ENCODE measurements around the gene TRIM62.

Gene TRIM62

DNA sequence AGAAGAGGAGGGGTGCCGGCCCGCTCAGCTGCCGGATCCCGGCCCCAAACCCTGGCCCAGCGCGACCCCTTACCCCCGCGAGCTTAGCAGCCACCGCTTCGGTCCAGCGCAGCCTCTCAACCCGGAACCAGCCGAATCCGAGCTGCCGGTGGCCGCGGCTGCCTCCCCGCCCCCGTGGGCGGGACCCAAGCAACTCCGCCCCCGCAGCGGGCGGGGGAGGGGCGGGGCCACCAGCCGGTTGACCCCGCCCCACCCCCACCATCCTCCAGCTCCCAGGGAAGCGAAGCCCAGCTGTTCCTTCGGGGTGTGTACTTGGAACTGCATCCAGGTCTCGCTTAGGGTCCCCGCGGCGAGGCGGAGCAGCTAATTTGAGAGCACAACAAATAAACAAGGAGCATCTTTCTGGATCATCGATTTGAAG is at the start of gene TRIM62:
TSS of gene TRIM62 (minus strand) at position 123 of the 421 bp plus-strand sequence. CDS start 611 bp downstream, outside the sequence.
- peak; percentile 72 for DNase-seq (ENCODE audit: low spot score)

DNA sequence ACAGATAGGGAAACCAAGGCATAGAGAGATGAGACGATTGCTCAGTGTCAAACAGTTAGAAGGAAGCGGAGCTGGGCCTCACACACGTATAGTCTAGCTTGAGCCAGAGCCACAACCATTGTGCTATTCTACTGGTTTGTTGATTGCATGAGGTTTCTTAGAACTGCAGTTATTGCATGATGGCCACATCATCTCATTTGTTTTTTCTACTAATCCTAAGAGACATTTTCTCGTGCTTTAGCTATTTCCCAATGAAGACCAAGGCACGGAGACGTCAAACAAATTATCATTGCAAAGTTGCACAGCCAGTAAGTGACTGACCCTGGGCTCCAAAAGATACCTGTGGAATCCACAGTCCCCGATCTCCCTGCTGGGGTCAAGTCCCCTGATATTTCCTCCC is 49.3 kb upstream of the TRIM62 start:
- DNase-seq (ENCODE audit: low spot score): no peak

DNA sequence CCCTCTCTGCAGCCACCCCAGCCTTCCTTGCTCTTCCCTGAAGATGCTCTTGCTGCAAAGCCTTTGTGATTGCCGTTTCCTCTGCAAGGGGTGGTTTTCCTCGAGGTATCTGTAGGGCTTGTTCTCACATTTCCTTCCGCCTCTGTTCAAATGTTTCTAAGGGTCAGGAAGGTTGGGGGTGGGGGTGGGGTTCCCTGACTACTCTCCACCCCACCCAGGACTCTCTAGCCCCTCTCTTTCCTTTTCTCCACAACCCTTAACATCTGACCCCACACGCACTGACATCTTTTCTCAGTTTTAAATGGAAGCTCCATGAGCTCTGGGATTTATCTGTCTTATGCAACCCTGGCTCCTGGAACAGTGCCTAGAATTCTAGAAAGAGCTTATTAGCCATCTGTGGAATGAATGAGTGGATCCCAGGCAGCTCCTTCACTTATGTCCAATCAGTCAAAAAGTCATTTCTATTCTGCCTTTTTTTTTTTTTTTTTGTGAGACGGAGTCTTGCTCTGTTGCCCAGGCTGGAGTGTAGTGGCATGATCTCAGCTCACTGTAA is 47.2 kb upstream of the TRIM62 start:
- no peak for DNase-seq (ENCODE audit: low spot score)

DNA sequence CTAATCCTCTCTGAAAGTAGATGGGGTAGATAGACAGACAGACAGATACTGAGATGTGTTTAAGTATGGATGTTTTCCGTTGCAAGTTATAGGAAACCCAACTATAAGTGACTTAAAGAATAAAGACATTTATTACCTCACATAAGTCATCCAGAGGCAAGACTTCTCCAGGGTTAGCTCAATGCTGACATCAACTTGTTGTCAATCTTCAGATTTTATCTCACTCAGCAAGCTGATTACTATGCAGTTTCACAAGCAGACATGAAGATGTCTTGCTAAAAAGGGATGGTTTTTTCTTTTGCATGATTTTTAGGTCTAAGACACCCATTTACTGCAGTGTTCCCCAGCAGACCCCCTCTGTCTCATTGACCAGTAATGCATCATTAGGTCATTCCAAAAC is 43.7 kb upstream of the TRIM62 start:
- DNase-seq (ENCODE audit: low spot score): no peak

DNA sequence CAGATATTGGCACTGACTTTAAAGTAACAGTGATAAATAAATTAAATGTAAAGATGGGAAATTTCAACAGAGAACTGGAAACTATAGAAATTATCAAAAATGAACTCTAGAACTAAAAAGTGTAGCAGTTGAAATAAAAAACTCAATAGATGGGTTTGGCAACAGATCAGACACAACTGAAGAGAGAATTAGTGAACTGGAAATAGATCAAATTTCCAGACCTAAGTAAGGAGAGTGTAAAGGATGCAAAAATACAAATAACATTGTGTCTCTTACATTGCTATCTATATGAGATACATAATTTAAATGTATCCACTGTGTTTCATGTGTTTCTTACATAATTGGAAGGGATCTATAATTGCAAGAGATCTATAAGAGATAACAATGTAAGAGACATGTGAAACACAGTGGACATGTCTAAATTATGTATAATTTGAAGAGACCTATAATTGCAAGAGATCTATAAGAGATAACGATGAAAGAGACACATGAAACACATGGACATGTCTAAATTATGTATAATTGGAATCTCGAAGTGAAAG is 42.4 kb upstream of the TRIM62 start:
- no peak for DNase-seq (ENCODE audit: low spot score)

DNA sequence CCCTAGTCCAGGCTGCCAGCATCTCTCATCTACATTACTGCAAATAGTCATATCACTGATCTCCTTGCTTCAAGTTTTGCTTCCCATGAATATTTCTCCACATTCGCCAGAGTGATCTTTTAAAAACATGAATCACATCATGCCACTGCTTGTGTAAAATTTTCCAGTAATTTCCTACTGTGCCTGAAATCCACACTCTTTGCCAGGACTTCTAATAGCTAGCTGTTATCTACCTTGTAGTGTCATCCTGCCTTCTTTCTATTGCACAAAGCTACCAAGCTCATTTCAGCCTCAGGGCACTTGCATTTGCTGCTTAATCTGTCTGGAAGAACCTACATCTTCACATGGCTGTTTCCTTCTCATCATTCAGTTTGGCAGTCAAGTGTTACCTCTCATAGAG is 40.5 kb upstream of the TRIM62 start:
- no peak for DNase-seq (ENCODE audit: low spot score)

DNA sequence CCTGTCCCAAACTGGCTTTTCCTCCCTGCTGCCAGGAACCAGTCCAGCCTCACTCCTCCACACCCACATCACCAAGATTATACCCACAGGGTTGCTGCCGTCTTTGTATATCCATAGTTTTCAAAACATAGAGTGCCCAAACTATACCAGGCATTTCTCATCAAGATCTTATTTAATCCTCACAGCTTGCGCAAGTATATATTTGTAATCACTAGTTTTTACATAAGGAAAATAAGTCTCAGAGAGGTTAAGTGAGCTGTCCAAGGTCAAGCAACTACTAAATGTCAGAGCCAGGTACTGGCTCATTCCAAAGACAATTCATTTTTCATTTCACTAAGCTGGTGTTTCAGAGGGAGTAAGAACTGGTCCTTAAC is 39.5 kb upstream of the TRIM62 start:
- DNase-seq (ENCODE audit: low spot score): no peak

DNA sequence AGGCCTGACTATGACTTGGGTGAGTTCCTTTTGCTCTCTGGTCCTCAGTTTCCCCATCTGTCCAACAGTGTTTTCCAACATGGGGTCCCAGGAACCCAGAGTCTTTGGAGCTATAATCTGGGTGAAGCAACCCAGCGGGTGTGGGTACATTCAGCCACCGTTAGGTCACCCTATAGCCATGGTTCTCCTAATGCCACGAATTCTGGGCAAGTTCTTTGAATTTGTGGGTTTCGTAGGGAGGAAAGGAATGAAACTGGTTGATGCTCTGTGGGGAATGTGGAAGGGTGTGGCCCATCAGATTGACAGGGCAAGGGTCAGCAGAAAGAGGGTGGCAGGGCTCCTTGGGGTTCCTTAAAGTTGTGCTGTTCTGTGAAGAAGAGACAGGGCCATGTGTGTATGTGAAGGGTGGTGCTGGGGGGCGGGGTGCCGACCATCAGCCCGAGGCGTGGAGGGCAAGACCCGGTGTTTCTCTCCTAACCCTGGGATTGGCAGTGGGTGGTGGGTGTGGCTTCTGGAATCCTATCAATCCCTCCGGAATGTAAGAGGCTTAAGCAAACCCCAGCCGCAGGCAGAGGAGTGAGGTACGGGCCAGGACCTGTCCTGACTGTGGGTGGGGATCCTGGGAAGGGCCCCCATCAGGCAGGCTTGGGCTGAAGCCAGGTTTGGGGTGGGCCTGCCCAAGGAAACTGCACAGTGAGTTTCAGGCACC is 39.0 kb upstream of the TRIM62 start:
- DNase-seq (ENCODE audit: low spot score): no peak

DNA sequence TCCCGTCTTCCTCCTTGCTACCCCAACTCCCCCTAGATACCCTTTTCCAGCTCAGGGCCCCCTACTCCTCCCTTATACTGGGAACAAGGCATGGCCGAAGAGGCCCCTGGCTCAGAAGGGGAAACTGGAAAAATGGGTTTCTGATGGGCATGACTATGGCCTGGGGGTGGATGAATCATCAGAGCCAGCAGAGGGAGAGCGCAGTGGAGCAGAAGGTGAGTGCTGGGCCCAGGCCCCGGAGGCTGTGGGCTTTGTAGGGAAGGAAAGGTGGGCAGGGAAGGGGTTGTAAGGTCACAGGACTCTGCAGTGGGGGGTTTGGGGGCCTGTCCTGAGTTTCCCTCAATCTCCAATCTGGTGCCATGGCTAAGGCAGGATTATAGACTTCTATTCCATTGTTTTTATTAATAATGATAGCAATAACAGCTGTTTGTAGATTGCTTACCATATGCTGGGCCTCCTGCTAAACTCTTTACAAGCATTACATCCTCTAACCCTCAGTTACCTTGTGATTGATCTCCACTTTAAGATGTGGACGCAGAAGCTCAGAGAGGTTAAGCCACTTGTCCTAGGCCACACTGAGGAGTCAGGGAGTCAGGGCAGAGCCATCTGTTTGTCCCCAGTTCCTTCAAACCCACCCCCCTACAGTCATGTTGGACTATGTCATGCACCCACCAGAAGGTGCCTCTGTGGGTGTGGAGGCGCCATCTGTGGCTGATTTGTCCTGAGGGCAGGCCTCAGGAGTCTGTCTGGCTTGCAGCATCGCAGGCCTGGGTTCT is 38.2 kb upstream of the TRIM62 start:
- no peak for DNase-seq (ENCODE audit: low spot score)

DNA sequence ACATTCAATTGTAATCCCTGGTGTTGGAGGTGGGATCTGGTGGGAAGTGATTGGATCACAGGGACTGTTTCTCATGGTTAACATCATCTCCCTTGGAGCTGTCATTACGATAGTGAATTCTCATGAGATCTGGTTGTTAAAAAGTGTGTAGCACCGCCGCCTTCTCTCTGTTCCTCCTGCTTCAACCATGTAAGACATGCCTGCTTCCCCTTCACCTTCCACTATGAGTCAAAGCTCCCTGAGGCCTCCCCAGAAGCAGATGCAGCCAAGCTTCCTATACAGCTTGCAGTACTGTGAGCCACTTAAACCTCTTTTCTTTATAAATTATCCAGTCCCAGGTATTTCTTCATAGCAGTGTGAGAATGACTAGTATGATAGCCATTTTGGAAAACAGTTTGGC is 30.1 kb upstream of the TRIM62 start:
- no peak for DNase-seq (ENCODE audit: low spot score)

DNA sequence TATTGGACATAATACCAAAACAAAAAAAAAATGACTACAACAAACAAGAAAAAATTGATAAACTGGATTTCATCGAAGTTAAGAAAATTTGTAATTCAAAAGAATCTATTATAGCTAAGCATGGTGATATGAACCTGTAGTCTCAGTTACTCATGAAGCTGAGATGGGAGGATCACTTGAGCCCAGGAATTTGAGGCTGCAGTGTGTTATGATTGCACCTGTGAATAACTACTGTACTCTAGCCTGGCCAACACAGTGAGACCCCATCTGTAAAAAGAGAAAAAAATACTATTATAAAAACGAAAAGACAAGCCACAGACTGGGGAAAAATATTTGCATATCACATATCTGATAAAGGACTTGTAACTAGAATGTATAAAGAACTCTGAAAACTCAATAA is 24.5 kb upstream of the TRIM62 start:
- DNase-seq (ENCODE audit: low spot score): no peak

DNA sequence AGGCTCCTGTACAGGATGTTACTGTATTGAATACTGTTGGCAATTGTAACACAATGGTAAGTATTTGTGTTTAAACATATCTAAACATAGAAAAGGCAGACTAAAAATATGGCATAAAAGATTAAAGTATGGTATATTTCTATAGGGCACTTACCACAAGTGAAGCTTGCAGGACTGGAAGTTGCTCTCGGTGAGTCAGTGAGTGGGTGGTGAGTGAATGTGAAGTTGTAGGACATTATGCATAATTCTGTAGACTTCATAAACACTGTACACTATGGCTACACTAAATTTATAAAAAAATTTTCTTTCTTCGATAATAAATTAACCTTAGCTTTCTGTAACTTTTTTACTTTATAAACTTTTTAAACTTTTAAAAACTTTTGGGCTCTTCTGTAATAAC is 13.7 kb upstream of the TRIM62 start:
- no peak for DNase-seq (ENCODE audit: low spot score)

DNA sequence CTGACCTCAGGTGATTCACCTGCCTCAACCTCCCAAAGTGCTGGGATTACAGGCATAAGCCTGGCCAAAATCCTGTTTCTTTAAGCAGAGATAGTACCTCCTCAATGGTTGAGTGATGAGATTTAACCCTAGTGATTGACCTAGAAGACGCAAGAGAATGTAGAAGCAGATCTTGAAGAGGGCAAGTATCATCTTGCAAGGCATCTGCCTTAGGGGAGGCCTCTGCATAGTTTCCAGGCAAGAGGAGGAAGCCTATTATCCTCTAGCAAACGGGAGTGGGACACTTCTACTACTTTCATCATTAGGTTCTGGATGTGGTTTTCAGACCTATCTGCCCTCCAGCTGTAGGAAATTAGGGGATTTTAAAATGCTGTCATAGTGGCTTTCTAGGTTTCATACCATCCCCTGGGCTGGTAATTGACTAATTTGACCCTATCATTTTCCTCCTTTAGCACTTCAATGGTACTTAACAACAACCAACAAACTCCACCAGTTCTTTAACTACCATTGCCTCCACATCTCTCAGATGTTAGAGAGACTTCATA is 10.0 kb upstream of the TRIM62 start:
- no peak for DNase-seq (ENCODE audit: low spot score)

DNA sequence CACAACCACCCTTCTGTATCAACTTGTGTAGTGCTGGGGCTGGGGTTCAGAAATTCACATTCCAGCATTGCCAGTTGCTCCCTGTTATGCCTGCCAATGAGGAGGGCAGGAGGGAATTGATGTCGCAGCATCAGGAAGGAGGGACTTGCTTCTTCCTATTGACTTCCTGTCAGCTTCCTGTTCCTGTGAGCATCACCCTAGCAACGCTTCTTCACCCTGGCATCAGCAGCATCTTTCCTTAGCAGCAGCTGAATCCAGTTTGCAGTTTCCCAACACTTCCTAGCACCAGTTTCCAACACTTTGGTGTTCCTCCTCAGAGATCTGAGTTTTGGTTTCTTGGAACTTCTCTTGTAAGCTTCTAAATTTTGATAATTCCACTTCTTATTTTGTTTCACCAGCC is 8.9 kb upstream of the TRIM62 start:
- DNase-seq (ENCODE audit: low spot score): no peak

DNA sequence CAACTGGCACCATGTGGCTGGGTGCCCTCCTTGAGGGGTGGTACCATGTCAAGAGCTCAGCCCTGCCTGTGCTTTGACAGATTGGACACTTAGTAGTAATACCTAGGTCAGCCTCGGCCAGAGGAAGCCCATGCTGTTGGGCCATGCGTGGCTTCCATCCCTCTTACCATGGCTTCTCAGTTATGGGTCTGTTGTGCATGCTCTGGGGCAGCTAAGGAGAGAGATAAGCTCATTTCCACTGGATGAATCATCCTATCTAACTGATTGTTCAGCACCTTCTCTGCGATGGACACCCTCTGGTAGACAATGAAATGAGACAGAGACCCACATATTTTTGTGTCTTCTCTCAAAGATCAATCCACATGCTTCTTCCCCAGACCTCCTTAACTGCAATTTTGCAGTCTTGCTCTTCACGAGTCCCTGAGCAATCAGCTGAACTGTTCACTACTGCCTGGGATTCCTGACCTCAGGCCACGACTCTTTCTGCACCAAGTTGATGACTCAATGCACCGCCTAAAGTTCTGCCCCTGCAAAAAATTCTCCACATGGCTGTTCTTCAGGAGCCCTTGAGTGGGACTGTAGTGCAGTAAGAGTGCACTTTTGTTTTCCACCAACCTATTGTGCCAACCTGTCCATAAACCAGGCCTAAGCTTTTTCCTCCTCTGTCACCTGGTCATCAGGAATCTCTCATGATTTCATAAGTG is 6.9 kb upstream of the TRIM62 start:
- no peak for DNase-seq (ENCODE audit: low spot score)

DNA sequence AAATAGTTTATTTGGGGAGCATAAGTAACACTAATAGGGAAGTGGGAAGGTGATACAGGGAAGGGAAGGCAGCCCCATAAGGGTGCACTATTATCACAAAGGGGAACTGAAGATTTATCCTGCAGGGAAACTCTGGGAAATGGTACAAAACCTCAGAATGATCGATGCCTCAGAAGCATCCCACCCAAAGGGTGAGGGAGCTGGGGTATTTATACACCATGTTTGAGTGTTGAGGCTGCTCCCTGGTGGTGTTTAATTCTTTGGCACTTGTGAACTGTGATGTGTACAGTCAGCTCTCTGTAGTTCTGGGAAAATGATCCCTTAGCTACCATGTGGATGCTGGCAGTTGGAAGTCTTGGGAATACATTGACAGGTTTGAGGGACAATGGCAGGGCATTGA is 5.1 kb upstream of the TRIM62 start:
- DNase-seq (ENCODE audit: low spot score): no peak

DNA sequence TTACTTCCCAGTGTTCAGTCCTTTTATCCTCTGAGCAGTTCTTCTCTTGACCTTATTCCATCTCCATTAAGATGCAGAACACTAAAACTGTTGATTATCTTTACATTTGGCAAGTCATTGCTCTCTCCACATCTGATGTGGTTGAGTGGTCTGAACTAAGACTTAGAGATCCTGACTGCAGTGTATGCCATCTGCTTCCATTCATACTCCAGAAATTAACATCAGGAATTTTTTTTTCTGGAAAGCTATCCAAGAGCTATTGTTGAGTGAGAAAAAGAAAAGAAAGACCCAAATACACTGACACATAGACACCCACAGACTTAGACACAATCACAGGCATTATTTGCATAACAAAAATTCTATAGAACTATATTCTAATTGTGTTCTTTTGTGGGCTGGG is 3.7 kb upstream of the TRIM62 start:
- DNase-seq (ENCODE audit: low spot score): no peak

DNA sequence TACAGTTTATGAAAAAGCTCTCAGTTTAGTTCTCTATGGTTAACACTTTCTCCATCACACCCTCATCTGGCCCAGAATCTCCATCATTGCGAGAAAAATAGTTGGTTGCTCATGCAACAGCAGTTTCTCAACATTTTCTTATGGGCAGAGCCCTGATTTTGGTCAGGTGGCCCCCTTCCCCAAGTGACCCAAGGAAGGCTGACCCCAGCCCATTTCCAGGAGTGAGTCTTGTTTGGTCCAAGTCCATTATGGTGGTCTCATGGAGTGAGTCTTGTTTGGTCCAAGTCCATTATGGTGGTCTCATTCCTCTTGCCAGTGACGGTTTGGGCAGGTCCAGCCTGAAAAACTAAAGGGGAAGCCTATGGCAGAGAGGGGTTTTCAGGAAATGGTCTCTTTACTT is 1.5 kb upstream of the TRIM62 start:
- no peak for DNase-seq (ENCODE audit: low spot score)

DNA sequence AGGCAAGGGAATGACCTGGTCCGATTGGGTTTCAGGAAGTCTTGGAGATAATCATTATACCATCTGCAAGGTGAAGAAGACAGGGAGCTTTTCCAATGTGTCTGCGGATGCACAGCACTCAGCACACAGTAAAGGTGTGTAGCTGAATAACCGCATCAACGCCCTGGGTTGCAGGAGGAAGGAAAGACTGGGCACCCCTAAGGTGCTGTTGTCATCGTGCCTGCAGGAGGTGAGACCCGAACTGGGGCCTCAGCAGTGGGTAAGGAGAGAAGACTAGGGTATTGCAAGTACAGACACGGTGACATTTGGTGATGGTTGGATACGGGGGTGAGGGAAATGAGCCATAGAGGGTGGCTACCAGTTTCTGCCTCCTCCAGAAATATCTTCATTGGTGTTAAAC is 1.1 kb upstream of the TRIM62 start:
- DNase-seq (ENCODE audit: low spot score): no peak

DNA sequence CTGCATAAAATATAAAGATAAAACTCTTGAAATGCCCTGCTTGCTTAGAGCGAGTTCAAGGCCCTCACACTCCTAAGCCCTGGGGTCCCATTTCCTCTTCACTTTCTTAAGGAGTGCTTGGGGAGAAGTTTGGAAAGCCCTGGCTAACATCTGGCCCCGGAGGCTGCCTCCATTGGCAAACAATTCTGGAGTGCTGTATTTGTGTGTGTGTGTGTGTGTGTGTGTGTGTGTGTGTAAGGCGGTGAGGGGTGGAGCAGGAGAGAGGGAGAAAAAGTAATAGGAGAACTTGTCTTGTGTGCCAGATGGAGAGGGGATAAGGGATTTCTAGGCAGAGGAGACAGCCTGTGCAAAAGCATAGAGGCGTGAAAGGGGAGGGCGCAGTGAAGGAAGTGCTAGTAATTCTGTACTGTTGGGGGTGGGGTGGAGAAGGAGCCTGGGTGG is 578 bp upstream of the TRIM62 start:
- DNase-seq (ENCODE audit: low spot score): no peak

DNA sequence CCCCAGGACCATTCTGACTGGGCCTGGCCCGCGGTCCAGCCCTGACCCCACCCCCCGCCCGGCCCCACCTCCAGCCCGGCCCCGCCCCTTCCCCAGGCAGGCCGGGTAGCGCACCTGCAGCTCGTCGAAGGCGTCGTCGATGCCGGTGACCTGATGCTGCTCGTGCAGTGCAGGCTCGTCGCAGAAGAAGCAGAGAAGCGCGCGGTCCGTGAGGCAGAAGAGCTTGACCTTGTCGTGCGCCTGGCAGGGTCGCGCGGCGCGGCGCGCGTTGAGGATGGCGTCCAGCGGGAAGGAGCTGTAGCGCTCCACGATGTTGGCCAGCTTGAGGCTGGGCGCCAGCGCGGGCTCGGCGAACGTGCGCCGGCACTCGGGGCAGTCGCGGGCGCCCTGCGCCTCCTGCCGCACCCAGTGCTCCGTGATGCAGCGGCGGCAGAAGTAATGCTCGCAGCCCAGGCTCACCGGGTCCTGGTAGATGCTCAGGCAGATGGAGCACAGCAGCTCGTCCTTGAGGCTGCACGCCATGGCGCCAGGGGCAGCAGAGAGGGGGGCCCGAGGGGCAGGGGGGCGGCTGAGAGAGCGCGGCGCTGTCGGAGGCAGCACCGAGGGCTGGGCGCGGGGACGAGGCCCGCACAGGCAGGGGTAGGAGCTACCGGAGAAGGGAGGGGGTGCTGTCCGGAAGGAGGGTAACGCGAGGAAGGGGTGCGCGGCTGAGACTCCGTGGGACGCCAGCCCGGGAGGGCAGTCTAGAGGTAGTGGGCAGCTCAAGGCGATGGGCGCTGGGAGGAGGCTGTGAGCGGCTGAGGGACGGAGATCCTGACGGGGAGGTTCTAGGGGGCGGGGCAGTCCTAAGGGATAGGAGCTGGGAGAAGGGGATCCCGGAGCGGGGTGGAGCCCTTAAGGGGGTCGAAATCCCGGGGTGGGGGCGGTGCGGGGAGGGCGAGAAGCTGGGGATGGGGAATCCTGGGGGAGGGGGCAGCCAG is 642 bp downstream of the TRIM62 start:
- DNase-seq (ENCODE audit: low spot score): peak; percentile 85
